Osteoblast (primary cell): Measurements from ENCODE around the gene MAGED1. TPM values are rescaled to one million over a fixed set of nuclear protein-coding genes. Genes with fewer than 3 reads are reported as not detected.
"Not testable (repeated sequence)": the region's sequence is repeated elsewhere in the genome, so short reads cannot be mapped to it uniquely, and the experiment has no call there.

Experiments
- DNase-seq: peaks from one replicate; pipeline ENCODE4 v3.0.0; 2011; ENCODE audit warnings: low spot score, mixed read lengths; ENCODE audit not compliant: insufficient read length; ENCODE audit errors: missing footprints
- H2AFZ ChIP-seq: 2 replicates; pipeline ENCODE4 v1.6.0; 2011; ENCODE audit warnings: mild to moderate bottlenecking, low read length
- H3K27ac ChIP-seq: 2 replicates; pipeline ENCODE4 v1.5.1; 2011; ENCODE audit warnings: mild to moderate bottlenecking, low read depth, low read length, moderate library complexity
- H3K27me3 ChIP-seq: 2 replicates; pipeline ENCODE4 v1.6.0; 2012; ENCODE audit warnings: mild to moderate bottlenecking, control low read depth, inconsistent platforms, low read length, moderate library complexity; ENCODE audit not compliant: insufficient read depth
- H3K36me3 ChIP-seq: 2 replicates; pipeline ENCODE4 v1.5.1; 2011; ENCODE audit warnings: mild to moderate bottlenecking, low read length, control low read depth, moderate library complexity; ENCODE audit not compliant: insufficient read depth
- H3K4me1 ChIP-seq: 2 replicates; pipeline ENCODE4 v1.5.1; 2011; ENCODE audit warnings: mild to moderate bottlenecking, low read length, control low read depth, moderate library complexity; ENCODE audit not compliant: insufficient read depth
- H3K4me2 ChIP-seq: 2 replicates; pipeline ENCODE4 v1.6.0; 2011; ENCODE audit warnings: mild to moderate bottlenecking, low read length; ENCODE audit not compliant: insufficient read depth
- H3K4me3 ChIP-seq: fragments of 200-600 bp; sonication (generic); 3 replicates; pipeline ENCODE4 v1.5.1; 2012; ENCODE audit warnings: mild to moderate bottlenecking, low read length, inconsistent platforms; ENCODE audit not compliant: insufficient read depth
- H3K79me2 ChIP-seq: 2 replicates; pipeline ENCODE4 v1.6.0; 2012; ENCODE audit warnings: mild to moderate bottlenecking, low read length, control low read depth, inconsistent platforms; ENCODE audit not compliant: insufficient read depth
- H3K9me3 ChIP-seq: 2 replicates; pipeline ENCODE4 v1.5.1; 2011; ENCODE audit warnings: low read depth, low read length, control low read depth
- H4K20me1 ChIP-seq: 2 replicates; pipeline ENCODE4 v1.6.0; 2012; ENCODE audit warnings: mild to moderate bottlenecking, low read length, control low read depth; ENCODE audit not compliant: insufficient read depth
- total RNA-seq: library from RNA; depleted of rRNA; stranded (reverse); fragments of >200 nt; gene quantifications from 2 replicates; pipeline ENCODE4 v1.2.3, GENCODE V29; 2012
- TF ChIP-seq, protein P1 (sequence below): IDR thresholded peaks from 2 replicates; pipeline ENCODE4 v1.5.1; 2011; ENCODE audit warnings: mild to moderate bottlenecking, low read depth, low read length, moderate library complexity; ENCODE audit errors: extremely low read depth

The MAGED1 gene
- total RNA-seq, 1 donor = 257 TPM

DNA sequence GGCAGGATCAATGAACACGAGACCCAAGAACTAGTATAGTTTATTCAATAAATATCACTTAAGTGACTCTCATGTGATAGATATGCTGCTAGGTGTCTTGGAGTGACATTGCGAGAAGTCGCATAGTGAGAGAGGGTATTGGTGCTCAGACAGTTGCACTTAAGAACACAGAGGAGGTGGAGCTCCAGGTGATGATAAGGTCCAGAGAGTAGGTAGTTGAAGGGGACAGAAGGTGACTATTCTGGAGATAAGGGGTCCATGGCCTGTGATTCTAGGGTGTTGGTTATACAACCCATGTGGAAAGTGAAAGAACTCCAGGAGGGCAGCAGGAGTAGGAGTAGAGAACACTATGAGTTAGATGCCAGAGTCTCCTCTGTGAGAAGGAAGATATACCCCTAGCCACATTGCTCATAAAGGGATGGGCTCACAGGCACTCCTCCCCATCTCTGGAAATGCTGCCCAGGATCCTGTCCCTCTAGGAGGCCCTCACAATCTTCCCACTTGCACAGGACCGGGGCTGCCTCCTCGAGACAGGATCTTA lies 9.2 kb downstream of the MAGED1 start:
- no peaks in the 10 kb centered on the region for H3K27me3 ChIP-seq
- no peak overlapping the region for H3K27ac ChIP-seq
- H3K79me2 ChIP-seq = peaks cover 2% of the 10 kb centered on the region
- H2AFZ ChIP-seq = no peak overlapping the region
- H3K36me3 ChIP-seq = peaks cover 43% of the 10 kb centered on the region
- no peak overlapping the region for H3K4me3 ChIP-seq
- no peak overlapping the region for H3K4me2 ChIP-seq
- H4K20me1 ChIP-seq = peaks cover 39% of the 10 kb centered on the region
- H3K9me3 ChIP-seq = no peaks in the 10 kb centered on the region
- no peak for DNase-seq
- H3K4me1 ChIP-seq = peaks cover 10% of the 10 kb centered on the region
- TF ChIP-seq, protein P1, sequence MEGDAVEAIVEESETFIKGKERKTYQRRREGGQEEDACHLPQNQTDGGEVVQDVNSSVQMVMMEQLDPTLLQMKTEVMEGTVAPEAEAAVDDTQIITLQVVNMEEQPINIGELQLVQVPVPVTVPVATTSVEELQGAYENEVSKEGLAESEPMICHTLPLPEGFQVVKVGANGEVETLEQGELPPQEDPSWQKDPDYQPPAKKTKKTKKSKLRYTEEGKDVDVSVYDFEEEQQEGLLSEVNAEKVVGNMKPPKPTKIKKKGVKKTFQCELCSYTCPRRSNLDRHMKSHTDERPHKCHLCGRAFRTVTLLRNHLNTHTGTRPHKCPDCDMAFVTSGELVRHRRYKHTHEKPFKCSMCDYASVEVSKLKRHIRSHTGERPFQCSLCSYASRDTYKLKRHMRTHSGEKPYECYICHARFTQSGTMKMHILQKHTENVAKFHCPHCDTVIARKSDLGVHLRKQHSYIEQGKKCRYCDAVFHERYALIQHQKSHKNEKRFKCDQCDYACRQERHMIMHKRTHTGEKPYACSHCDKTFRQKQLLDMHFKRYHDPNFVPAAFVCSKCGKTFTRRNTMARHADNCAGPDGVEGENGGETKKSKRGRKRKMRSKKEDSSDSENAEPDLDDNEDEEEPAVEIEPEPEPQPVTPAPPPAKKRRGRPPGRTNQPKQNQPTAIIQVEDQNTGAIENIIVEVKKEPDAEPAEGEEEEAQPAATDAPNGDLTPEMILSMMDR = no peak

DNA sequence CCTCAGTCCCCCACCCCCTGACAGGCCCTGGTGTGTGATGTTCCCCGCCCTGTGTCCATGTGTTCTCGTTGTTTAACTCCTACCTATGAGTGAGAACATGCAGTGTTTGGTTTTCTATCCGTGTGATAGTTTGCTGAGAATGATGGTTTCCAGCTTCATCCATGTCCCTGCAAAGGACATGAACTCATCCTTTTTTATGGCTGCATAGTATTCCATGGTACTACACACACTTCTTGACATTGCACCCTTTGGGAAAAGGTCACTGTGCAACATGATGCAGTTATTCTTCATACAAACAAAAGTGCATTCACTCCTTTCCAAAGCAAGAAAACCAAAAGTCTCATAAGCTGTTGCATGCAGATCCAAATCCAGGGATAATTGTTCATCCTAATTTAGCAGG lies 11.7 kb downstream of the MAGED1 start:
- Histone ChIP-seq H3K36me3 (peaks cover 30% of the 10 kb centered on the region), H4K20me1 (peaks cover 21% of the 10 kb centered on the region)
- H3K4me2 ChIP-seq, DNase-seq, H3K9me3 ChIP-seq, H3K27me3 ChIP-seq, H3K79me2 ChIP-seq, H2AFZ ChIP-seq, H3K4me3 ChIP-seq, H3K27ac ChIP-seq, H3K4me1 ChIP-seq: not testable (repeated sequence)

DNA sequence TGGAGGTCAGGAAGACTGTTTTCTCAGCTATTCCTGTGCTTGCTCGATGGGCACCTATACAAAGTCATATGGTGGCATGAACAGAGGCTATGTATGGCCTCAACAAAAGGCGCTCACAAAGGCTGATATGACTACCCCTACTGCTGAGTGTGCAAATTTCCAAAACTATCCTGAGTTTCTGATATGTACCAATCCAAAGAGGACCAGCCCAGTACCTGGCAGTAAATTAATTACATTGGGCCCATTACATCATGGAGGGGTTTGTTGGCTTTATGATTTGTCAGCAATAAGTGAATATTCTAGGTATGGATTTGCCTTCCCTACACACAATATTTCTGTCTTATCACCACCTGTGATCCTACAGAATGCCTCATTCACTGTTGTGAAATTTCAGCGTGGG lies 12.3 kb downstream of the MAGED1 start:
- H3K9me3 ChIP-seq = no peaks in the 10 kb centered on the region
- H3K36me3 ChIP-seq = peaks cover 24% of the 10 kb centered on the region
- no peak overlapping the region for H3K4me3 ChIP-seq
- no peaks in the 10 kb centered on the region for H3K27me3 ChIP-seq
- peaks cover 18% of the 10 kb centered on the region for H4K20me1 ChIP-seq
- no peak for DNase-seq
- no peak overlapping the region for H3K4me2 ChIP-seq
- TF ChIP-seq, protein P1 = no peak
- H3K27ac ChIP-seq = no peak overlapping the region
- no peaks in the 10 kb centered on the region for H3K79me2 ChIP-seq
- H3K4me1 ChIP-seq = no peaks in the 10 kb centered on the region
- H2AFZ ChIP-seq = no peak overlapping the region

DNA sequence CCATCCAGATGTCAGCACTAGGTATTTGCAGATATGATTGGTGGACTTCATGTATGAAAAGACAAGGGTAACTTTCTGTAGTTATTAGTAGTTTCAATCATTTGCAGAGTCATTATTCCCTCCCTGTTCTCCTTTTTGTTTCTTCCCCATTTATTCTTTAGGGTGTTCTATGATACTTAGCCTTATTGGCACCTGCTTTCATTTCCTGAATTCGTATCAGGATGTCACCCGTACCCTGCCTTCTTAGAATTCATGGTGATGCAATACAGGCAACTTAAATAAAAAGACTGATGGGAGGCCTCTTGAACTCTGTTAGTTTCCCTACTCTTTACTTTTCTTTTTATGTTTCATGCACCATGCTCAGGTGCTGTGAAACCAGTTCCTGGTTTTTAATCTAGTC lies 24.2 kb downstream of the MAGED1 start:
- H3K79me2 ChIP-seq = no peaks in the 10 kb centered on the region
- TF ChIP-seq, protein P1 = no peak
- no peak for DNase-seq

More for the DNA sequence above, 24.2 kb downstream of the MAGED1 start:
- H3K9me3 ChIP-seq = peaks cover 3% of the 10 kb centered on the region
- H3K27ac ChIP-seq = no peak overlapping the region
- no peaks in the 10 kb centered on the region for H3K4me1 ChIP-seq
- H3K27me3 ChIP-seq = no peaks in the 10 kb centered on the region
- H3K36me3 ChIP-seq = no peaks in the 10 kb centered on the region
- no peak overlapping the region for H3K4me2 ChIP-seq
- H3K4me3 ChIP-seq = no peak overlapping the region
- H2AFZ ChIP-seq = no peak overlapping the region
- H4K20me1 ChIP-seq = no peaks in the 10 kb centered on the region
